ENCODE measurements around the gene STK32B.
"Not testable (repeated sequence)": the region's sequence is repeated elsewhere in the genome, so short reads cannot be mapped to it uniquely, and the experiment has no call there.

STK32B gene

GRCh38 chr4:5209862-5210261 lies 158.6 kb downstream of the STK32B start:
- DNase-seq (ENCODE audit: low spot score), result no peak

DNA sequence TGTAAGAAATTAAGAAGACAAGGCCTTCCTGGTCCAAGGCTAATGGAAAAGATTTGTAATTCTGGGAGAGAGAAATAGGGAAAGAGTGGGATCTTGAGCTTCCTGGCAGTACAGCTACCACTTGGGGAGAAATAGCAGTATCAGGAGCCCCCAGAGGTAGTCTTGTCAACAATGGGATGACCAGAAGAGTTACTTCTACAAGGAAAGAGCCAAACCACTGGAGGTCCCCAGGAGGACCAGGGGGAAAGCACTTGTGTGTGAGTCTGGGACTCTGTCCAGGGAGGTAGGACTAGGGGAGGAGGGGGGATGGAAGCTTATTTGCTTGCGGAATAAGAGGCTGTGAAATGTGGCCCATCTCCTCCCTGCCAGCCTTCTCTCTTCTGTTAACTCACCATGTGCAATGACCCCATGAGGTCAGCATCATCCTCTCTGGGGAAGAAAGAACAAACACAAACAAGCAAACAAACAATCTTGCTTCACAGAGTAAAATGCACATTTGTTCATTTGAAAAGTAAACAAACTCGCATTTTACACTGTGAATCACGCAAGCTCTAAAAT lies 160.1 kb downstream of the STK32B start:
- no peak for DNase-seq (ENCODE audit: low spot score)

GRCh38 chr4:5212255-5213013 lies 161.2 kb downstream of the STK32B start:
- DNase-seq (ENCODE audit: low spot score), result no peak

DNA sequence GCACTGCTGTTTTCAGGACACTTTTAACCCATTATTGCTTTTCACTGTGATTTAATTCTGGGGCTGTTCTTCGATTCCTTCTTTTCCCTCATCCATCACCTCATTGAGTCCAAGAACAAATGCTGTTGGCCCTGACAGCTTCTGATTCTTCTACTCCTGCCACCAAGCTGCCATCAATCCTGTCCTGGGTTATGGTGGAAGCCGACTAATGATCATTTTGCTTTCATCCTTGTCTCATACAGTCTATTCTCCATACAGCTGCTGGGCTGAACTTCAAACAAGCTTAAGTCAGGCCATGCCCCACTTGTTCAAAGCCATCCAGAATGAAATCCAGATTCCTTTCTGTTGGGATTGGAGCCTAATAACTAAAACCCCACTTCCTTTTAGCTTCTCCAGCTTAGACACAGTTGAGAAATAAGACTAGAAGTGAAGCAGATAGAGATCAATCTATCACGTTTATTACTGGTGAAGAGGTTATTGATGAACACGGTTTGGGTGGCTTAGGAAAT lies 161.9 kb downstream of the STK32B start:
- no peak for DNase-seq (ENCODE audit: low spot score)

DNA sequence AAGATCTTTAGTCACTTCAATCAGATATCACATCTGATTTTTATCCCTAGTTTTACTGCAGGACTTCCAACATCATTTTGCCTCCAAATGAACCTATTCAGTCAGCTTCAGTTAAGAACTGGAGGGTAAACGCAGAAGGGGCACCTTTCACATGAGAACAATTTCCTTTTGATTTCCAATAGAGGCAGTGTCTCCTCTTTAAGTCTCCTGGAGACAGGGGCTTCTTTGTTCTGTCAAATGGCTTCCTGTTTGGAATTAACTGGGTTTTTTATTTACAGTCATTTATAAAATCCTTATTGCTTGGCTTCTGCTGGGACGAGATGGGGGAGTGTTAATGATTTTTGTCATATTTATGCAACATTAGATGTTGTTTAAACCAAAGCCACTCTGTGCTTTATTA lies 164.0 kb downstream of the STK32B start:
- no peak for DNase-seq (ENCODE audit: low spot score)

GRCh38 chr4:5217421-5217820 lies 166.1 kb downstream of the STK32B start:
- no peak for DNase-seq (ENCODE audit: low spot score)

- no peak for DNase-seq (ENCODE audit: low spot score)
These were observed 167.2 kb downstream of the STK32B start for GRCh38 chr4:5218376-5219069.

- DNase-seq (ENCODE audit: low spot score), result no peak
These were observed 168.7 kb downstream of the STK32B start for GRCh38 chr4:5220028-5220427.

GRCh38 chr4:5222047-5222446 lies 170.8 kb downstream of the STK32B start:
- no peak for DNase-seq (ENCODE audit: low spot score)

GRCh38 chr4:5222951-5223350 lies 171.7 kb downstream of the STK32B start:
- DNase-seq (ENCODE audit: low spot score), result no peak

DNA sequence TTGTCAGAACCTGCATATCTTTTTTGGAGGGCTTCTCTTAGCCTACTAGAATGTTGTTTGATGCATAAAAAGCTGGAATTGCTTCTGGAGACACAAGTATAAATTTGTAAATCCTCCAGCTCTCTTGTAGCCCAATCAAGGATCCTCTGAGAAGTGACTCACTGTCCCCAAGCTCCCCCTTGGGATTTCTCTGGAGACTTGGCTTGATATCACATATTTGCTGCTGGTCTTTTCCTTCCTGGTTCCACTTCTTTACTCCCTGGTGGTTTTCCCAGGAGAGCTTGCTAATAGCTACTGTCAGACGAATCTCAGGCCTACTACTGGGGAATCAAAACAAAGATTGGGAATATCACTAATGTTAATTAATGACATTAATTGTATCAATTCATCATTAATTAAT lies 173.1 kb downstream of the STK32B start:
- DNase-seq (ENCODE audit: low spot score), result no peak

DNA sequence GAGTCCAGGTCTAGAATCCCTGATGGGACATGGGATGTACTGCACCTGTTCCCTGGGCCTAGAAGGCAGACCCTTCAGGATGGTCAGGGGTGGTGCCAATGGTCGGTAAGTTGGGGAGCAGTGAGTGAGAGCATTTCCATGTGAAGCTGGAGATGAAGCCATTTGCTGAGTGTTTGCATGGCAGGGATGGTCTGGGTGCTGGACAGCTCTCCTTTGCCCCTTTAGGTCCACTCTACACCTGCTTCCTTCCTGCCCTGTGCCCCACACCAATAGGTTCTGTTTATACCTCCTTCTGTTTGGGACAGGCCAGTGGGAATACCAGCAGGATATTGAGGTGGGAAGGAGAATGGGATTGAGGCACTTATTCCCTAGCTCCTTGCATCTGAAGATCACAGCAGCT lies 181.3 kb downstream of the STK32B start:
- no peak for DNase-seq (ENCODE audit: low spot score)

DNA sequence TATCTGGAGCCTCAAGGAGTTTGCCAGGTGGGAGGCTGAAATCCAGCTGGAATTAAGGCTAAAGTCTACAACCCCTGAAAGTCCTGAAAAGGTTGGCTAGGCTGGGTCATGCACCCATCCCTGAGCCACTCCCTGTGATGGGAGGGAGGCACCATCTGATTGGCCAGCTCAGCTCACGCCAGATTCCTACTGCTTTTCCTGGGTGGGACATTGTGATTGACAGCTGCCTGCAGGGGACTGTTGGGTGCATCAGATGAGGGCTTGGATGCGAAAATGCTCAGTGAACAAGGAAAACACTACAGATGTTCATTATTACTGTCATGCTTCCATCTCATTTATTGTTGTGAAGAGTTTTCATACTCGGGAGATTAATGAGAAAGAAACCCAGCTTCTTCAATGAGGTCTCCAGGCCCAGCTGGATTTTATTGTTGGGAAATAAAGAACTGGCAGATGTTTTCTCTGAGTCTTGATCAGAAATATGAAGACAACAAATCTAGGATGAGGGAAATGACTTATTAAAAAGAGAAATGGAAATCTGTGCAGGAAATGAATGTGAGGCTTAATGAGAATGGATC lies 185.9 kb downstream of the STK32B start:
- no peak for DNase-seq (ENCODE audit: low spot score)

GRCh38 chr4:5238173-5238572 lies 186.9 kb downstream of the STK32B start:
- no peak for DNase-seq (ENCODE audit: low spot score)

GRCh38 chr4:5247061-5247460 lies 195.8 kb downstream of the STK32B start:
- DNase-seq (ENCODE audit: low spot score), result not testable (repeated sequence)

DNA sequence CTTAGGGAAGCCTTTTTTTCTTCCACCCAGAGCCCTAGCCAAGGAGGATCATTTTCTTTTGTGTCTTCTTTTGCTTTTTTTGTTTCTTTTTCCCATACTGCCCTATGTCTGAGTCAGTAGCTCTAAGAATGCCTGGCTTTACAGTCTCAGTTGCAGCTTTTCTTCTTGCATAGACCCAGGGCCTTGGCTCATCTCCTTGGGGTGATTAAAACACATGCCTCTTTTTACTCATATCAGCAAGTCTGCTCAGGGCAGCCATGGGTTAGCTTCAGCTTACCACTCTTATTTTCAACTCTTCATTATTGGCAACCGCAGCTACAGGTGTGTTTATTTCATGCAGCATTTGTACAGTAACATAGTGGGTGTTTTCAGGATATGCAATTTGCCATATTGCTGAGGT lies 196.5 kb downstream of the STK32B start:
- no peak for DNase-seq (ENCODE audit: low spot score)

DNA sequence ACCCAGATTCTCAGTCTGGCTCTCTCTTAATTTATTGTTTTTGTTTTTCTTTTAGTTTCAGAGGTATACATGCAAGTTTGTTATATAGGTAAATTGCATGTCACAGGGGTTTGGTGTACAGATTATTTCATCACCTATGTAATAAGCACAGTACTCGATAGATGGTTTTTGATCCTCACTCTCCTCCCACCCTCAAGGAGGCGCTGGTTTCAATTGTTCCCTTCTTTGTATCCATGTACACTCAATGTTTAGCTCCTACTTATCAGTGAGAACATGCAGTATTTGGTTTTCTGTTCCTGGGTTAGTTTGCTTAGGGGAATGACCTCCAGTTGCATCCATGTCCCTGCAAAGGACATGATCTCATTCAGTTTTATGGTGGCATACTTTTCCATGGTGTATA lies 198.4 kb downstream of the STK32B start:
- DNase-seq (ENCODE audit: low spot score), result no peak

DNA sequence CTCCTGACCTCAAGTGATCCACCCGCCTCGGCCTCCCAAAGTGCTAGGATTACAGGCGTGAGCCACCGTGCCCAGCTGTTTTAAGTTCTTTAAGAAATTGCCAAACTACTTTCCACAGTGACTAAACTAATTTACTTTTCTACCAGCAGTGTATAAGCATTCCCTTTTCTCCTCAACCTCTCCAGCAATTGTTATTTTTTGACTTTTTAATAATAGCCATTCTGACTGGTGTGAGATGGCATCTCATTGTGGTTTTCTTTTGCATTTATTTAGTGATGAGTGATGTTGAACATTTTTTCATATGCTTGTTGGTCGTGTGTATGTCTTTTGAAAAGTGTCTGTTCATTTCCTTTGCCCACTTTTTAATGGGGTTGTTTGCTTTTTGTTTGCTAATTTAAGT lies 199.3 kb downstream of the STK32B start:
- not testable (repeated sequence) for DNase-seq (ENCODE audit: low spot score)

DNA sequence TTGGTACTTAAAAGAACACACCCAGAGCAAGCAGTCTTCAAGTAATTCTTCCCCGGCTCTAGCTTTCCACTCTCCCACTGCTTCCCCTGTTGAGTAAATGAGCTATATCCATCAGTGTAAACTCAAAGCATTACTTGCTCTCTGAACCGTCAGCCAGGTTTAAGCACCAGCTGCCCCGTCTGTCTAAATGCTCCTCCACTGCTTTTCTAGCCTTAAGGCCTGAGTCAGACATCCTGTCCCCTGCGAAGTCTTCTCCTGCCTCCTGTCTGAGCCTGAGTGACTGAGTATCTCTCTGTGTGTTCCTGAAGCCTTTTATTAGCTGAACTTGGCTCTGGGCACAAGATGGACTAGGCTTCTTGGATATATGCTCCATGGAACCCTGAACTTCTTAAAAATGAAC lies 205.1 kb downstream of the STK32B start:
- DNase-seq (ENCODE audit: low spot score), result no peak

DNA sequence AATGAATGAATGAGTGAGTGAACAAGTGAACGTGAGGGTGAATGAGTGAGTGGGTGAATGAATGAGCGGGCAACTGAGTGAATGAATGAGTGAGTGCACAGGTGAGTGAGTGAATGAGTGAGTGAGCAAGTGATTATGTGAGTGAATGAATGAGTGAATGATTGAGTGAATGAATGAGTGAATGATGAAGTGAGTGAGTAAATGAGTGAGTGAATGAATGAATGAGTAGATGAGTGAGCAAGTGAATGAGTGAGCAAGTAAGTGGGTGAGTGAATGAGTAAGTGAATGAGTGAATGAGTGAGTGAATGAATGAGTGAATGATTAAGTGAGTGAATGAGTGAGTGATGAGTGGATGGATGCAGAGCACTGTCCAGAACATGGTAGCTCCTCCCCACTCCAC lies 205.8 kb downstream of the STK32B start:
- no peak for DNase-seq (ENCODE audit: low spot score)

DNA sequence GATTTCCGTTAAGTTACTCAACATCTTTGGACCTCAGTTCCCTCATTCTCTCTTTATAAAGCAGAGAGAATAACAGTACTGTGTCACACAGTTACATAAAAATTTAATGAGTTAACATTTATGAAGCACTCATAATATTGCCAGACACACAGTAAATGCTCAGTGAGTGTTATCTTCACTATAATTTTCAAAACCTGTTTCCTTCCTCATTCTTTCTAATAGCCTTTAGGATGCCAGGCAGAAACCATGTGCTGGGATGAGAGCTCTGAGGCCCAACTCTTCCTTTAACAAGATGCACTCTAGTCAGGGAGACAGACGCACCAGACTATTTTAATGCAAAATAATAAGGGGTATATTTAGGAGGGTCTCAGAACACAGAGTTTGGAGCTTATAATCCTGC lies 208.2 kb downstream of the STK32B start:
- no peak for DNase-seq (ENCODE audit: low spot score)

GRCh38 chr4:5260121-5260520 lies 208.8 kb downstream of the STK32B start:
- no peak for DNase-seq (ENCODE audit: low spot score)

GRCh38 chr4:5261866-5262265 lies 210.6 kb downstream of the STK32B start:
- no peak for DNase-seq (ENCODE audit: low spot score)

All from AG08396 (cell line).